ENCODE results near the gene CGNL1. TPM values are rescaled to one million over a fixed set of nuclear protein-coding genes. Genes with fewer than 3 reads are reported as not detected.

CGNL1 gene
- total RNA-seq, 2 donors from 2014 or later: 3.9 to 4.7 TPM

- Histone ChIP-seq H3K27me3 (no peaks in the 10 kb centered on the region), H3K36me3 (no peaks in the 10 kb centered on the region), H3K4me3 (no peak overlapping the region), H3K4me1 (peaks cover 5% of the 10 kb centered on the region), H3K9ac (ENCODE audit: low read depth in 2 of 2, low read length in 2 of 2) (peak overlapping the region in 1 of 2 donors; percentile 34), H3K27ac (peak overlapping the region; percentile 62), H3K9me3 (no peaks in the 10 kb centered on the region)
- intact Hi-C loops (cut with DNase I): no loop called here
- no peak for TF ChIP-seq CTCF (IDR thresholded peaks at IDR 0.05)
- DNase-seq: peak; percentile 83
Measured at GRCh38 chr15:57566834-57567233, 190.5 kb downstream of the CGNL1 start.

- intact Hi-C loops (cut with DNase I): no loop called here
- no peak for TF ChIP-seq CTCF (IDR thresholded peaks at IDR 0.05)
Measured at GRCh38 chr15:57567891-57568290, 191.6 kb downstream of the CGNL1 start.

GRCh38 chr15:57568299-57568698, 192.0 kb downstream of the CGNL1 start:
- no peak overlapping the region for H3K4me3 ChIP-seq
- TF ChIP-seq CTCF (IDR thresholded peaks at IDR 0.05): no peak
- H3K9me3 ChIP-seq: no peaks in the 10 kb centered on the region
- no peak overlapping the region for H3K27ac ChIP-seq
- no peaks in the 10 kb centered on the region for H3K27me3 ChIP-seq
- no peak overlapping the region for H3K9ac ChIP-seq (ENCODE audit: low read depth in 2 of 2, low read length in 2 of 2)
- intact Hi-C loops (cut with DNase I): no loop called here
- DNase-seq: no peak
- peaks cover 5% of the 10 kb centered on the region for H3K4me1 ChIP-seq
- no peaks in the 10 kb centered on the region for H3K36me3 ChIP-seq

More at GRCh38 chr15:57567891-57568290, 191.6 kb downstream of the CGNL1 start:
- no peaks in the 10 kb centered on the region for H3K27me3 ChIP-seq
- H3K9ac ChIP-seq (ENCODE audit: low read depth in 2 of 2, low read length in 2 of 2): no peak overlapping the region
- DNase-seq: no peak
- peaks cover 5% of the 10 kb centered on the region for H3K4me1 ChIP-seq
- H3K9me3 ChIP-seq: no peaks in the 10 kb centered on the region
- no peaks in the 10 kb centered on the region for H3K36me3 ChIP-seq
- no peak overlapping the region for H3K4me3 ChIP-seq
- H3K27ac ChIP-seq: no peak overlapping the region

GRCh38 chr15:57570340-57570739, 194.0 kb downstream of the CGNL1 start:
- Histone ChIP-seq H3K9ac (ENCODE audit: low read depth in 2 of 2, low read length in 2 of 2) (no peak overlapping the region), H3K27me3 (no peaks in the 10 kb centered on the region), H3K4me1 (peaks cover 5% of the 10 kb centered on the region), H3K9me3 (no peaks in the 10 kb centered on the region), H3K36me3 (no peaks in the 10 kb centered on the region), H3K4me3 (no peak overlapping the region), H3K27ac (no peak overlapping the region)
- DNase-seq: no peak
- TF ChIP-seq CTCF (IDR thresholded peaks at IDR 0.05): no peak
- intact Hi-C loops (cut with DNase I): no loop called here

- H3K4me3 ChIP-seq: no peak overlapping the region
- peaks cover 4% of the 10 kb centered on the region for H3K4me1 ChIP-seq
- no peaks in the 10 kb centered on the region for H3K36me3 ChIP-seq
- no peak for DNase-seq
- no peak overlapping the region for H3K9ac ChIP-seq (ENCODE audit: low read depth in 2 of 2, low read length in 2 of 2)
- TF ChIP-seq CTCF (IDR thresholded peaks at IDR 0.05): no peak
- H3K27me3 ChIP-seq: no peaks in the 10 kb centered on the region
- intact Hi-C loops (cut with DNase I): no loop called here
- H3K27ac ChIP-seq: no peak overlapping the region
- no peaks in the 10 kb centered on the region for H3K9me3 ChIP-seq
Measured at GRCh38 chr15:57570994-57571393, 194.7 kb downstream of the CGNL1 start.

GRCh38 chr15:57571725-57572124, 195.4 kb downstream of the CGNL1 start:
- intact Hi-C loops (cut with DNase I): no loop called here
- no peak overlapping the region for H3K9ac ChIP-seq (ENCODE audit: low read depth in 2 of 2, low read length in 2 of 2)
- DNase-seq: no peak
- H3K27ac ChIP-seq: no peak overlapping the region
- TF ChIP-seq CTCF (IDR thresholded peaks at IDR 0.05): no peak
- H3K4me3 ChIP-seq: no peak overlapping the region
- H3K27me3 ChIP-seq: no peaks in the 10 kb centered on the region
- no peaks in the 10 kb centered on the region for H3K9me3 ChIP-seq
- no peaks in the 10 kb centered on the region for H3K4me1 ChIP-seq
- H3K36me3 ChIP-seq: no peaks in the 10 kb centered on the region

Measured in colonic mucosa (tissue), 4 donors.